ENCODE data around the gene TSPAN5. TPM values are rescaled to one million over a fixed set of nuclear protein-coding genes. Genes with fewer than 3 reads are reported as not detected.

The TSPAN5 gene
- total RNA-seq, 2 donors from 2014 or later: 1.8 to 2.0 TPM

DNA sequence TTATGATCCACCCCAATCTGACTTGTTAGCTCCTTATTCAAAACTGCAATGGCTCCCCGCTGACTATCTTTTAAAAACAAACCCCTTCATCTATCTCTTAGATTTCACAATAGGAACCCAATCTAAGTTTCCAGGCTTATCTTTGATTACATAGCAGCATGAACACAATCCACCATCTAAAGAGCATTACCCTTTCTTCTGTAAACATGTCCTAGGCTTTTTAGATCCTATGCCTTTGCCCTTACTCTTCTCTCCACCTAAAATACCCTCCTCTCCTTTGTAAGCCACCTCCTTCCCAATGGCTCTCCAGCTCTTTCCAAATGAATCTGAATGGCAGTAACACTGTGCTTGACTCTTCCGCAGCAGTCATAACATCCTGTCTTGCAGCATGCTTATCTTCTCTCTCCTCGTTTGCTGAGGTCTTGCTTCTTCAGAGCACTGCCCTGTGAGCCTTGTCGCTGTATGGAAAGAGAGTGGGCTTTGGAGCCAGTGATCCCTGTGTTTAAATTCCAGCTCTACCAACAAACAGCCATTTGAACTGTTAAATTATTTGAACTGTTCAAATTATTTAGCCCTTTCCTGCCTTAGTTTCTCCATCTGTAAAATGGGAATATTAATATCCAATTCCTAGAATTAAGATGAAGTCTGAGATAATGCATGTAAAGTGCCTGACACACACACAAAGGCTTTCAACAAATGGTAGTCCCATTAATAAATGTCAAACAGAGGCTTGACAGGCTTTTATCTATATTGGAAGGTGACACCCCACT lies 16.2 kb upstream of the TSPAN5 start:
- H3K4me1 ChIP-seq: no peaks in the 10 kb centered on the region
- no peak overlapping the region for H3K4me3 ChIP-seq
- intact Hi-C loops (cut with DNase I): no loop called here
- H3K27me3 ChIP-seq: no peaks in the 10 kb centered on the region
- ATAC-seq: no peak
- 61 to 70% methylated on average over 4 of the region's 4 CpGs for WGBS, 2 donors
- TF ChIP-seq, protein P1, sequence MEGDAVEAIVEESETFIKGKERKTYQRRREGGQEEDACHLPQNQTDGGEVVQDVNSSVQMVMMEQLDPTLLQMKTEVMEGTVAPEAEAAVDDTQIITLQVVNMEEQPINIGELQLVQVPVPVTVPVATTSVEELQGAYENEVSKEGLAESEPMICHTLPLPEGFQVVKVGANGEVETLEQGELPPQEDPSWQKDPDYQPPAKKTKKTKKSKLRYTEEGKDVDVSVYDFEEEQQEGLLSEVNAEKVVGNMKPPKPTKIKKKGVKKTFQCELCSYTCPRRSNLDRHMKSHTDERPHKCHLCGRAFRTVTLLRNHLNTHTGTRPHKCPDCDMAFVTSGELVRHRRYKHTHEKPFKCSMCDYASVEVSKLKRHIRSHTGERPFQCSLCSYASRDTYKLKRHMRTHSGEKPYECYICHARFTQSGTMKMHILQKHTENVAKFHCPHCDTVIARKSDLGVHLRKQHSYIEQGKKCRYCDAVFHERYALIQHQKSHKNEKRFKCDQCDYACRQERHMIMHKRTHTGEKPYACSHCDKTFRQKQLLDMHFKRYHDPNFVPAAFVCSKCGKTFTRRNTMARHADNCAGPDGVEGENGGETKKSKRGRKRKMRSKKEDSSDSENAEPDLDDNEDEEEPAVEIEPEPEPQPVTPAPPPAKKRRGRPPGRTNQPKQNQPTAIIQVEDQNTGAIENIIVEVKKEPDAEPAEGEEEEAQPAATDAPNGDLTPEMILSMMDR (IDR thresholded peaks at IDR 0.05): no peak
- no peak for TF ChIP-seq POLR2A (IDR thresholded peaks at IDR 0.05)
- H3K27ac ChIP-seq: no peak overlapping the region
- no peak for DNase-seq
- no peaks in the 10 kb centered on the region for H3K36me3 ChIP-seq (replicated peaks in 1 of 2; ENCODE audit: insufficient read depth in 1 of 2, low read depth in 2 of 2)
- H3K9me3 ChIP-seq: no peaks in the 10 kb centered on the region

DNA sequence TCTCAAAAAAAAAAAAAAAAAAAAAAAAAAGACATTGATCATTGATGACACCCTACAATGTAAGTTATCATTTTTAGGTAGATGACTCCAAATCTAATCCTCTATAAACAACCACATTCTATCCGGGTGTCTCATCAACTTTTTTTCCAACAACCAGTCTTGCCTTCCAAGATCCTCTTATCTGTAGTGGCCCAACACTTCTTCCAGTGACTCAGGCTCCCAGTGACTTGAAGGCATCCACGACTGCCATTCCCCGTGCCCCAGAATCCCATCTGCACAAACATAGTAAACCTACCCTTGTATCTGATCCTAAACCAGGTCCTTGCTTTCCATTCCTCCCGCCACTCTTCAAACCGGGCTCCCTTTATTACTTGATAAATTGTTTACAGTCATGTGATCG lies 15.6 kb upstream of the TSPAN5 start:
- no peak for DNase-seq
- H3K9me3 ChIP-seq: no peaks in the 10 kb centered on the region
- WGBS, 2 donors: 48 to 71% methylated on average over 6 of the region's 6 CpGs
- H3K27ac ChIP-seq: no peak overlapping the region
- no peak overlapping the region for H3K4me3 ChIP-seq
- no peak for ATAC-seq
- intact Hi-C loops (cut with DNase I): no loop called here
- no peaks in the 10 kb centered on the region for H3K4me1 ChIP-seq
- H3K36me3 ChIP-seq (replicated peaks in 1 of 2; ENCODE audit: insufficient read depth in 1 of 2, low read depth in 2 of 2): no peaks in the 10 kb centered on the region
- no peaks in the 10 kb centered on the region for H3K27me3 ChIP-seq
- TF ChIP-seq, protein P1 (IDR thresholded peaks at IDR 0.05): no peak
- no peak for TF ChIP-seq POLR2A (IDR thresholded peaks at IDR 0.05)

DNA sequence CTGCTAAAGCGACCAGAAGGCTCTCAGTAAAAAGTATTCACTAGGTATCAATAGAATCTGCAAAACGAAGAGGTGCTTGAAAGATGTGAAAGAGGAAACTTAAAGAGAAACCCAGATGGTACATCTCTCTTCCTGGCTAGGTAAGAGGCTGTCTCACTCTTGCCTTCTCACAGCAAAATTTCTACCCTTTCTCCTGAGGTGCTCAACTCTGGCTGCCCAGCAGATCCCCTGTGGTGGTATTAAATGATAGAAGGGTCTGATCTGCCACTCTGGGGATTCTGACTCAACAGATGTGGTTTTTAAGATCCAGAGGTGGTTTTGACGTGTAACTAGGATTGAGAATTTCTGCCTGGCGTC lies 14.9 kb upstream of the TSPAN5 start:
- Histone ChIP-seq H3K27me3 (no peaks in the 10 kb centered on the region), H3K4me1 (no peaks in the 10 kb centered on the region), H3K9me3 (no peaks in the 10 kb centered on the region), H3K4me3 (no peak overlapping the region), H3K27ac (no peak overlapping the region), H3K36me3 (replicated peaks in 1 of 2; ENCODE audit: insufficient read depth in 1 of 2, low read depth in 2 of 2) (no peaks in the 10 kb centered on the region)
- 57 to 66% methylated on average over 4 of the region's 4 CpGs for WGBS, 2 donors
- DNase-seq: no peak
- intact Hi-C loops (cut with DNase I): no loop called here
- TF ChIP-seq, protein P1 (IDR thresholded peaks at IDR 0.05): no peak
- TF ChIP-seq POLR2A (IDR thresholded peaks at IDR 0.05): no peak
- no peak for ATAC-seq

DNA sequence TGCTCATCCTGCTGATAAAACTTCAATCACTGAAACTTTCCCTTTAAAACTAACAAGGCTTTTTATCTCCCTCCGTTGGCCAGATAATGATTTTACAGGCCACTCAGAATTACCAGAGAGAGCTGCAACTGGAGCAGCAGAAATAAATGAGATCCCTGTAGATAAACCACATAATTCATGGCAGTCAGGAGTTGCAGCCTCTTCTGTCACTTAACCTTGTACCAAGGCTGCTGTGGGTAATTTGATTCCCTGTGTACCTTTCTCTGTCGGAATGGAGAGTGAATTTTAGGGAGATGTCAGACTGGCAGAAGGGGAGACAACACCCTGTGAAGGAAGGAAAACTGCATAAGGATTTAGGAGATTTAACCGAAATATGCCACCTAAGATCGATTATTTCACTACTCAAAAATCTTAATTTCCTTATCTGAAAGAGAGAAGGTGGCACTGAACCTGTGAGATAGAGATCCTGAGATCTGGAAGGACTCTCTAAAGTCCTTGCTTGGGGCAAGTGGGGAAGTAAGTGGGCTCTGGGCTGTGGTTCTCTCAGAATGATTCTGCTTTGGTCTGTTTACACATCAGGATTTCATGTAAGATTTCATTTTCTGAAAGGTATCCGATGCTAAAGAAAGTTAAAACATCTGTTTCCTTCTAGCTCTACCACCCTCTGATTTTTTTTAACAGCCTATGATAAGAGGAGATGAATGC lies 14.3 kb upstream of the TSPAN5 start:
- TF ChIP-seq, protein P1 (IDR thresholded peaks at IDR 0.05): no peak
- TF ChIP-seq POLR2A (IDR thresholded peaks at IDR 0.05): no peak
- 27 to 33% methylated on average over 5 of the region's 5 CpGs for WGBS, 2 donors
- Histone ChIP-seq H3K9me3 (no peaks in the 10 kb centered on the region), H3K27me3 (no peaks in the 10 kb centered on the region), H3K4me3 (no peak overlapping the region), H3K27ac (no peak overlapping the region), H3K36me3 (replicated peaks in 1 of 2; ENCODE audit: insufficient read depth in 1 of 2, low read depth in 2 of 2) (no peaks in the 10 kb centered on the region), H3K4me1 (no peaks in the 10 kb centered on the region)
- intact Hi-C loops (cut with DNase I): no loop called here
- no peak for DNase-seq
- ATAC-seq: no peak
